Measurements from ENCODE around the gene NDUFS6.

Gene NDUFS6

DNA sequence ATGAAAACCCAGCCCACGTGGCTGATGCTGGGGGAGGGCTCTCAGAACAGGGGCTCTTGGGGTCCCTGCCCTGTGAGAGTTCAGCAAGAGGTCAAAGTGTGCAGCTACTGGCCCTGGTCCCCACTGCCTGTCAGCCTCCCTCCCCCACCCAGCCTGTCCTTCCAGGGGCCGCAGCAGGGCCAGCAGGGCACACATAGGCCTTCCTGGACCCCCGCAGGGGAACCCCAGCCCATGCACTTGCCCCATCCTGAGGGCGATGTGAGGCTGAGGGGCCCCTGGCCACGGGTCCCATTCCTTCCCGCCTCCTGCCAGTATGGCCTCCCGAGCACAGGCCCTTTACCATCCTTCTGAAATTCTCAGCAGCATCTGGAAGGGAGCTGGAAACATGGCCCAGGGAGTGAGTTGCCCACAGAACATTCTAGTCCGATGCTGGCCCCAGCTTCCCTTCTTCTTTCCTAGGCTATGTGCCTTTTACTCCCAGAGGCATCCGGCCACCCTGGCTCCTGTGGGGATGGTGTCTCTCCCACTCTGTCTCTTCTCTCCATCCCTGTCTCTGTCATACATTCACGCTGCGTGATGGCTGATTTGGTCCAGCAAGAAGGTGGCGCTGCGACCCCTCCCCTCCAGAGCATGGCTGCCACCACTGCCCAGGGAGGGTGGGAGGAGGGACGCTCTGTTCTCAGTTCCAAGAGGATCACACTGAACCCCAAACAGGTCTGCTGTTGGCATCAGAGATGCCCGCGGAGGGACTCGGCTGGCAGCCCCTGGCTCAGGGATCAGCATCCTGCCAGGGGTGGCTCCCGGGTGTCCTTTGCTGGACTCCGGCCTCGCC lies 21.2 kb upstream of the NDUFS6 start:
- no peak overlapping the region for H3K4me3 ChIP-seq (ENCODE audit: low read depth, low read length)
- TF ChIP-seq, protein P1, sequence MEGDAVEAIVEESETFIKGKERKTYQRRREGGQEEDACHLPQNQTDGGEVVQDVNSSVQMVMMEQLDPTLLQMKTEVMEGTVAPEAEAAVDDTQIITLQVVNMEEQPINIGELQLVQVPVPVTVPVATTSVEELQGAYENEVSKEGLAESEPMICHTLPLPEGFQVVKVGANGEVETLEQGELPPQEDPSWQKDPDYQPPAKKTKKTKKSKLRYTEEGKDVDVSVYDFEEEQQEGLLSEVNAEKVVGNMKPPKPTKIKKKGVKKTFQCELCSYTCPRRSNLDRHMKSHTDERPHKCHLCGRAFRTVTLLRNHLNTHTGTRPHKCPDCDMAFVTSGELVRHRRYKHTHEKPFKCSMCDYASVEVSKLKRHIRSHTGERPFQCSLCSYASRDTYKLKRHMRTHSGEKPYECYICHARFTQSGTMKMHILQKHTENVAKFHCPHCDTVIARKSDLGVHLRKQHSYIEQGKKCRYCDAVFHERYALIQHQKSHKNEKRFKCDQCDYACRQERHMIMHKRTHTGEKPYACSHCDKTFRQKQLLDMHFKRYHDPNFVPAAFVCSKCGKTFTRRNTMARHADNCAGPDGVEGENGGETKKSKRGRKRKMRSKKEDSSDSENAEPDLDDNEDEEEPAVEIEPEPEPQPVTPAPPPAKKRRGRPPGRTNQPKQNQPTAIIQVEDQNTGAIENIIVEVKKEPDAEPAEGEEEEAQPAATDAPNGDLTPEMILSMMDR (IDR thresholded peaks at IDR 0.05; ENCODE audit: insufficient read depth, low read length, missing control alignments) = no peak
- POLR2A ChIA-PET = no interaction called here
- CTCF ChIA-PET = no interaction called here
- no peak for DNase-seq (ENCODE audit: low read depth, low spot score)

DNA sequence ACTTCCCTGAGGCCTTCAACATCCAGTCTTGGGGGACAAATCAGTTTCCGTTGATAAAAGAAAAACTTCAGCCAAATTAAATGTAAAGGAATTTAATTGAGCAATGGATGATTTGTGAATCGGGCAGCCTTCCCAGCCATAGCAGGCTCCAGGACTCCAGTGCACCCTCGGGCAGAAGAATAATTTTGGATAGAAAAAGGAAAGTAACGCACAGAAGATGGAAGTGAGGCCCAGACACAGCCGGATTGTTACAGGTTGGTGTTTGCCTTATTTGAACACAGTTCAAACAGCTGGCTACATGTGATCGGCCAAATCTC lies 20.6 kb upstream of the NDUFS6 start:
- TF ChIP-seq, protein P1 (IDR thresholded peaks at IDR 0.05; ENCODE audit: insufficient read depth, low read length, missing control alignments) = no peak
- no peak overlapping the region for H3K4me3 ChIP-seq (ENCODE audit: low read depth, low read length)
- POLR2A ChIA-PET = no interaction called here
- no peak for DNase-seq (ENCODE audit: low read depth, low spot score)
- CTCF ChIA-PET = no interaction called here

DNA sequence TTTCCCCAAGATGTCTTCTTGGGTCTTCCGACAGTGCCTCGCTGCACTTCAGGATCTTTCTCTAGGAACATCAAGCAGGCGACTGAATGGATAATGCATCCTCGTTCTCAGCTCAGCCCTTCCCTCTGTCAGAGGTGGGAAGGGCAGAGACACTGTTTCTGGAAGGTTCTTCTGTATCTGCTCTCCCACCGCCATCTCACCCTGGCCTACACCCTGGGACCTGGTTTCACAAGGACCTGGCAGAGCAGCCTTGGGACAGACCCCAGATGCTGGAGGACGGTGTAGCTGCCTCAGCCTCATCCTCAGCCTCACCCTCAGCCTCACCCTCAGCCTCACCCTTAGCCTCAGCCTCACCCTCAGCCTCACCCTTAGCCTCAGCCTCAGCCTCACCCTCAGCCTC lies 20.1 kb upstream of the NDUFS6 start:
- POLR2A ChIA-PET = no interaction called here
- no peak for DNase-seq (ENCODE audit: low read depth, low spot score)
- no peak overlapping the region for H3K4me3 ChIP-seq (ENCODE audit: low read depth, low read length)
- TF ChIP-seq, protein P1 (IDR thresholded peaks at IDR 0.05; ENCODE audit: insufficient read depth, low read length, missing control alignments) = no peak
- CTCF ChIA-PET = no interaction called here

DNA sequence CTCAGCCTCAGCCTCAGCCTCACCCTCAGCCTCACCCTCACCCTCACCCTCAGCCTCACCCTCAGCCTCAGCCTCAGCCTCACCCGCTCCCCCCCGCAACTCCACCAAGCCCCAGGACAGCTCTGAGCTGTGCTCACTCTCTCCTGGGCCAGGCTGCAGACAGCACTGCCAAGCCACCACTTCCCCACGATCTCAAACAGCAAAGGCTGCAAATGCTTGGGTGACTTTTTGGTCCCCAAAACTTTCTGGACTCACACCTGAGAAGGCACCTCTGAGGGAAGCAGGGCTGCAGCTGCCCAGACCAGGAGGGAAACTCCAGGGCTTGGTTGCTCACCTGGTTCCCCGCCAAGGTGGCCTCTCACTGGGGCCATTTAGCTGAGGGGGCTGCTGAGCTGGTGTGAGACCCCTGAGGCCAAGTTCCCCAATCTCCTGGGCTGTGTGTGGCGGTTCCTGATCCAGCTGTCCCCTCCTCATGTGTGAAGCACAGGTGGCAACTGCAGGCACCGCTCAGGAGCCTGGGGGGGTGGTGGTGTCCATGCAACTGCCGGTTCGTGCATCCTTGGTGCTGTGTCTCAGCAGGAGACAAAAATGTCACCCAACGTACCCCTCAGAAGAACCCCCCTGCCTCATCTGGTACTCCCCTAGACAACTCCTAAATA lies 19.4 kb upstream of the NDUFS6 start:
- H3K4me3 ChIP-seq (ENCODE audit: low read depth, low read length) = no peak overlapping the region
- no peak for DNase-seq (ENCODE audit: low read depth, low spot score)
- POLR2A ChIA-PET = no interaction called here
- CTCF ChIA-PET = no interaction called here
- TF ChIP-seq, protein P1 (IDR thresholded peaks at IDR 0.05; ENCODE audit: insufficient read depth, low read length, missing control alignments) = no peak

DNA sequence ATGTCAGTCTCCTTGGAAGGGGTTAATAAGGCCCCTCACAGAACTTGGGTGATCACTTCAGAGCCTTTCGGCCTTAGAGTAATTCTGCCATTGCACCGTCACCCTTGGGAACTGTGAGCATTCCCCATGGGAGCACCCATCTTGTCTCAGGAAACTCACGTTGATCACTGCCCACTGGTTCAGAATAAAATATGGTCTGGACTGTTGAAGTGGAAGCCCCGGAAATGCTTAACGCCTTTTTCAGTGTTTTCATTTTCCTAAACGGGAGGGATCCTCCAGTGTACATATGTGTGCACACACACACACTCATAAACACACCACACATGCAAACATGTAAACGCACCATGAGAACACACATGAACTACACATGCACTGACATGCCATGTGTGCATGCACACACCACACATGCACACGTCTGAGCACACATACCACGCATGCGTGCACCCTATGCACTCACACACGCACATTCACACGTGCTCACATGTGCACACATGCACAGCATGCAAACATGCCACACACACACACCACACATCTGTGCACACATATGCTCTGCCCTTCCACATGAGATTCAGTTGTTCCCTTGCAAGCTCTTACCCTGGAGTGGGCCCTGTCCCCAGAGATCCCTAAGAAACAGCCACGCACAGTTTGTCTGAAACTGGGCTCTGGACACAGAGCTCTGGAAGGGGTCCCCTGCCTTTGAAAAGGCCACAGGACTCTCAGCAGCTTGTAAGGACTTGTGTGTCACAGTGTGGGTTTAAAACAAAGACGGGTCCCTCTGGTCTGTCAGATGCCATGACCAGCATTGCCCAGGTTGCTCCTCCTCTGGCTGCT lies 18.6 kb upstream of the NDUFS6 start:
- no peak overlapping the region for H3K4me3 ChIP-seq (ENCODE audit: low read depth, low read length)
- POLR2A ChIA-PET = no interaction called here
- CTCF ChIA-PET = no interaction called here
- TF ChIP-seq, protein P1 (IDR thresholded peaks at IDR 0.05; ENCODE audit: insufficient read depth, low read length, missing control alignments) = no peak
- DNase-seq (ENCODE audit: low read depth, low spot score) = no peak

DNA sequence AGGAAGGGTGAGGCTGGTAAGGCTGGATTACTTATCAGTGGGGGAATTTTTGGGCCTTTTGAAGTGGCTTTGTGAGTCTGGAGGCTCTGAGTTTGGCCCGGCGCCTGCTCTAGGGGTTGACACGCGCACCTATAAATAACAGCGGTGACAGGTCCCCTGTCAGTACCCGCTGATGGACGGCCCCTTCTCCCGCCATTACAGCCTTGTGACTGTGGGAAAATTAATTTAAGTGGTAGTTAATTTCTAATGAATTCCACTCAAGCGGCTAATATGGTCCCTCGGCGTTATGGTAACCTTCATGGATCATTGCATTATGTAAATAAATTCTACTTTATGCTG lies 18.0 kb upstream of the NDUFS6 start:
- TF ChIP-seq, protein P1 (IDR thresholded peaks at IDR 0.05; ENCODE audit: insufficient read depth, low read length, missing control alignments) = no peak
- no peak overlapping the region for H3K4me3 ChIP-seq (ENCODE audit: low read depth, low read length)
- POLR2A ChIA-PET = no interaction called here
- no peak for DNase-seq (ENCODE audit: low read depth, low spot score)
- CTCF ChIA-PET = no interaction called here
